CD4-positive, alpha-beta T cell treated with Interleukin-15 for 1 hour (primary cell): Measurements from ENCODE around the gene UBE2V1.
"Not testable (repeated sequence)": the region's sequence is repeated elsewhere in the genome, so short reads cannot be mapped to it uniquely, and the experiment has no call there.

Experiments
- DNase-seq: peaks from one replicate; pipeline ENCODE4 v3.0.0-alpha.2; 2020

The UBE2V1 gene

GRCh38 chr20:50112512-50113419 is at the start of gene UBE2V1:
Gene UBE2V1 (minus strand): TSS chr20:50113150. CDS start chr20:50113128, 22 bp downstream.
- DNase-seq: peak; percentile 89

- DNase-seq: not testable (repeated sequence)
These were observed 48.5 kb upstream of the UBE2V1 start for GRCh38 chr20:50161494-50161893.

GRCh38 chr20:50153500-50154377 is 40.8 kb upstream of the UBE2V1 start, which contains the start of gene PEDS1:
Gene PEDS1 (minus strand): TSS chr20:50153723. CDS start chr20:50153637, 86 bp downstream.
- peak; percentile 83 for DNase-seq

GRCh38 chr20:50153153-50153499 is 40.2 kb upstream of the UBE2V1 start:
- DNase-seq: no peak

- DNase-seq: no peak
These were observed 39.6 kb upstream of the UBE2V1 start for GRCh38 chr20:50152394-50153152.

GRCh38 chr20:50151034-50151743 is 38.2 kb upstream of the UBE2V1 start:
- DNase-seq: no peak

- no peak for DNase-seq
These were observed 36.7 kb upstream of the UBE2V1 start for GRCh38 chr20:50149481-50150254.

GRCh38 chr20:50146732-50147662 is 34.0 kb upstream of the UBE2V1 start:
- peak; percentile 88 for DNase-seq

- no peak for DNase-seq
These were observed 33.3 kb upstream of the UBE2V1 start for GRCh38 chr20:50146214-50146613.

- no peak for DNase-seq
These were observed 32.6 kb upstream of the UBE2V1 start for GRCh38 chr20:50145566-50145965.

- peak; percentile 63 for DNase-seq
These were observed 31.4 kb upstream of the UBE2V1 start for GRCh38 chr20:50144362-50144761.

- no peak for DNase-seq
These were observed 29.9 kb upstream of the UBE2V1 start for GRCh38 chr20:50142812-50143211.

- no peak for DNase-seq
These were observed 29.0 kb upstream of the UBE2V1 start for GRCh38 chr20:50141811-50142561.

GRCh38 chr20:50141018-50141675 is 28.2 kb upstream of the UBE2V1 start:
- no peak for DNase-seq

- DNase-seq: no peak
These were observed 27.4 kb upstream of the UBE2V1 start for GRCh38 chr20:50140339-50140859.

- DNase-seq: no peak
These were observed 25.8 kb upstream of the UBE2V1 start for GRCh38 chr20:50138479-50139393.

- DNase-seq: no peak
These were observed 25.1 kb upstream of the UBE2V1 start for GRCh38 chr20:50138120-50138478.

GRCh38 chr20:50137702-50138101 is 24.8 kb upstream of the UBE2V1 start:
- DNase-seq: not testable (repeated sequence)
